ENCODE results near the gene SERINC3. TPM values are rescaled to one million over a fixed set of nuclear protein-coding genes. Genes with fewer than 3 reads are reported as not detected.

Gene SERINC3
- total and polyA plus RNA-seq, 3 donors from 2014 or later = 163 to 263 (median 181) TPM

DNA sequence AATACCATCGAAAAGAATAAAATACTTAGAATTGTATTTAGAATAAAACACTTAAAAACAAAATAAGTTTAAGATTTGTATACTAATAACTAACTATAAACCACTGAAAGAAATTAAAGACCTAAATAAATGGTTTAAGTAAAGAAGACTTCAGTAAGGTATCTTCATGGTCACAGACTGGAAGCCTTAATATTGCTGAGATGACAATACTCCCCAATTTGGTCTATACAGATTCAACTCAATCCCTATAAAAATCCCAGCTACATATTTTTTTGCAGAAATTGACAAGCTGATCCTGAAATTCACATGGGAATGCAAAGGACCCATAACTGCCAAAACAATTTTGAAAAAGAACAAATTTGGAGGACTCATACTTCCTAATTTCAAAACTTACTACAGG, 18.9 kb downstream of the SERINC3 start:
- H3K9me3 ChIP-seq = no peaks in the 10 kb centered on the region
- DNase-seq = no peak
- intact Hi-C loops (cut with DNase I; ENCODE audit: low total_unique reads) = no loop called here
- H3K4me3 ChIP-seq = no peak overlapping the region
- H3K27me3 ChIP-seq = no peaks in the 10 kb centered on the region
- 96 to 100% methylated on average over 1 of the region's 1 CpG for WGBS, 2 donors
- TF ChIP-seq POLR2A (IDR thresholded peaks at IDR 0.05) = no peak
- TF ChIP-seq, protein P1, sequence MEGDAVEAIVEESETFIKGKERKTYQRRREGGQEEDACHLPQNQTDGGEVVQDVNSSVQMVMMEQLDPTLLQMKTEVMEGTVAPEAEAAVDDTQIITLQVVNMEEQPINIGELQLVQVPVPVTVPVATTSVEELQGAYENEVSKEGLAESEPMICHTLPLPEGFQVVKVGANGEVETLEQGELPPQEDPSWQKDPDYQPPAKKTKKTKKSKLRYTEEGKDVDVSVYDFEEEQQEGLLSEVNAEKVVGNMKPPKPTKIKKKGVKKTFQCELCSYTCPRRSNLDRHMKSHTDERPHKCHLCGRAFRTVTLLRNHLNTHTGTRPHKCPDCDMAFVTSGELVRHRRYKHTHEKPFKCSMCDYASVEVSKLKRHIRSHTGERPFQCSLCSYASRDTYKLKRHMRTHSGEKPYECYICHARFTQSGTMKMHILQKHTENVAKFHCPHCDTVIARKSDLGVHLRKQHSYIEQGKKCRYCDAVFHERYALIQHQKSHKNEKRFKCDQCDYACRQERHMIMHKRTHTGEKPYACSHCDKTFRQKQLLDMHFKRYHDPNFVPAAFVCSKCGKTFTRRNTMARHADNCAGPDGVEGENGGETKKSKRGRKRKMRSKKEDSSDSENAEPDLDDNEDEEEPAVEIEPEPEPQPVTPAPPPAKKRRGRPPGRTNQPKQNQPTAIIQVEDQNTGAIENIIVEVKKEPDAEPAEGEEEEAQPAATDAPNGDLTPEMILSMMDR (IDR thresholded peaks at IDR 0.05) = no peak
- H3K4me1 ChIP-seq = no peaks in the 10 kb centered on the region
- no peaks in the 10 kb centered on the region for H3K36me3 ChIP-seq (ENCODE audit: low read depth, missing control alignments)
- H3K27ac ChIP-seq = no peak overlapping the region

DNA sequence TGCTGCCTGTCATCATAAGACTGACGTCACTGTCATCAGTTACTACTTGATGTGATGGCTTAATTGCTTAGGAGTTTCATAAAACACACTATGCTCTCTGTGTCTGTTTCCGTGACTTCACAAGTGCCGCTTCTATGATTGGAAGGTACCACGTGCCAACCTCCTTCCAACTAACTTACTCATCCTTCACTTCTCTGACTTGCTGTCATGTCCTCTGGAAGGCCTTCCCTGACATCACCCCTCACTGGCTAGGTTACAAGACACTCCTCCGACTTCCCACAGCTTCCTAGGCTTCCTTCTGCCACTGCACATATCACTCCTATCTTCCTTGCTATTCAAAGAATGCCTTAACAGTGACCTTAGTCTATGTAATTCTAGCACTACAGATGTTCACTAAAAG, 20.4 kb downstream of the SERINC3 start:
- Histone ChIP-seq H3K36me3 (ENCODE audit: low read depth, missing control alignments) (no peaks in the 10 kb centered on the region), H3K27ac (no peak overlapping the region), H3K27me3 (no peaks in the 10 kb centered on the region), H3K9me3 (no peaks in the 10 kb centered on the region), H3K4me1 (no peaks in the 10 kb centered on the region), H3K4me3 (no peak overlapping the region)
- intact Hi-C loops (cut with DNase I; ENCODE audit: low total_unique reads) = no loop called here
- DNase-seq = no peak
- WGBS, 2 donors = 82 to 86% methylated on average over 5 of the region's 5 CpGs
- TF ChIP-seq POLR2A (IDR thresholded peaks at IDR 0.05) = no peak
- TF ChIP-seq, protein P1 (IDR thresholded peaks at IDR 0.05) = no peak

DNA sequence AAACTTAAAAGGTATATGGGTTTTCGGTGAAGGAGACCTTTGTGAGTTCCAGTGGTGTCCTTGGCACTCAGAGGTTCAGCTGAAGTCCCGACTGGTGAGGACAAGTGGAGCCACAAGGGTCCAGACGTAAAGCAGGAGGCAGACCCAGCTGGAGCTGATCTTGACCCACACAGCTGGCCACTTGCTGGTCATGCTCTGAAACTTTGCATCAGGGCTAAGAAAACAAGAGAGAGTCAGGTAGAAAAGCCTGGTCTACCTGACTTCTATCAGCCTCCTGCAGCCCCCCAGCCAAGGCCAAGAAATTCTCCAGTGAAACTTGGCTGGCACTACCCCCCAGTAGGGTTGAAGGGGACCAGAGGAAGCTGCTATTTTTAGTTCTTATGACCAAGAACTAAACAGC, 21.6 kb downstream of the SERINC3 start:
- TF ChIP-seq, protein P1 (IDR thresholded peaks at IDR 0.05) = no peak
- TF ChIP-seq POLR2A (IDR thresholded peaks at IDR 0.05) = no peak
- intact Hi-C loops (cut with DNase I; ENCODE audit: low total_unique reads) = no loop called here
- Histone ChIP-seq H3K4me3 (no peak overlapping the region), H3K27me3 (no peaks in the 10 kb centered on the region), H3K9me3 (no peaks in the 10 kb centered on the region), H3K36me3 (ENCODE audit: low read depth, missing control alignments) (no peaks in the 10 kb centered on the region), H3K4me1 (no peaks in the 10 kb centered on the region), H3K27ac (no peak overlapping the region)
- 86 to 87% methylated on average over 3 of the region's 3 CpGs for WGBS, 2 donors
- no peak for DNase-seq

DNA sequence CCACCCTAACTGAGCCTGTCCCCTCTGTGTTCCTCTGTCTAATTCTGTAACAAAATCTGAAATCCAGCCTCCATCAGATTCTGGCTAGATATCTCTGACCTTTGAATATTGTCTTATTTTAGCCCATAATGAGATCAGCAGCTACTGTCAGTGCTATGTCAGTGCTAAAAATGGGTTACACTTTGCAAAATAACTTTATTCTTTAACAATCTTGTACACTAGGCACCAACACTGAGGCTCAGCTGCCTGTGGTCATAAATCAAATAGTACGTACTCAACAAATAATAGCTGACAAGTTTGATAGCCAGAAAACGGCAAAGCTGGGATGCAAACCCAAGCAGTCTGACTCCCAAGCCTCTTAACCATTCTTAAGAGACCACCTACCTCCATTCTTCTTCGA, 24.1 kb downstream of the SERINC3 start:
- H3K36me3 ChIP-seq (ENCODE audit: low read depth, missing control alignments) = no peaks in the 10 kb centered on the region
- intact Hi-C loops (cut with DNase I; ENCODE audit: low total_unique reads) = no loop called here
- H3K27me3 ChIP-seq = no peaks in the 10 kb centered on the region
- 71 to 76% methylated on average over 3 of the region's 3 CpGs for WGBS, 2 donors
- TF ChIP-seq, protein P1 (IDR thresholded peaks at IDR 0.05) = no peak
- no peak for TF ChIP-seq POLR2A (IDR thresholded peaks at IDR 0.05)
- no peaks in the 10 kb centered on the region for H3K9me3 ChIP-seq
- no peak for DNase-seq
- H3K27ac ChIP-seq = no peak overlapping the region
- H3K4me3 ChIP-seq = no peak overlapping the region
- H3K4me1 ChIP-seq = no peaks in the 10 kb centered on the region

DNA sequence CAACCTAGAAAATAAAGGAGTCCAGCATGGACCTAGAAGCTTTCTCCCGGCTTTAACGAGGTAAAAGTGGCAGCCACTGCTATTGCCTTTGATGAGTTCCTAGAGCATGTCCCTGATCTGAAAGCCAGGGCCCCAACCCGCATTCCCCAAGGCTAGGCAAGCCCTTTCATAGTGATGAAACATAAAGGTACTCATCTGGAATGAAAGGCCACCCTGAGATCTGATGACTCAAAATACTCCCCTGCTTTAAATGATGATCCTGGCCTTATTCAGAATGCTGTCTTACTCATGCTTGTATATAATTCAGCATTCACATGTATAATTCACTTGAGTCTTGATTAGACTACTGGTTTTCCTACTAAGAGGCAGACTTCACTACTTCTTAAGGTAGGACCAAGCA, 24.9 kb downstream of the SERINC3 start:
- no peak for TF ChIP-seq POLR2A (IDR thresholded peaks at IDR 0.05)
- TF ChIP-seq, protein P1 (IDR thresholded peaks at IDR 0.05) = no peak
- Histone ChIP-seq H3K27me3 (no peaks in the 10 kb centered on the region), H3K27ac (no peak overlapping the region), H3K4me1 (peaks cover 4% of the 10 kb centered on the region), H3K4me3 (no peak overlapping the region), H3K36me3 (ENCODE audit: low read depth, missing control alignments) (no peaks in the 10 kb centered on the region), H3K9me3 (no peaks in the 10 kb centered on the region)
- intact Hi-C loops (cut with DNase I; ENCODE audit: low total_unique reads) = no loop called here
- no peak for DNase-seq
- WGBS, 2 donors = 65 to 72% methylated on average over 3 of the region's 3 CpGs

Data from testis (tissue), 3 donors.